ENCODE measurements around the gene RASA3.
"Not testable (repeated sequence)": the region's sequence is repeated elsewhere in the genome, so short reads cannot be mapped to it uniquely, and the experiment has no call there.

RASA3 gene

GRCh38 chr13:113996912-113997745, 135.3 kb downstream of the RASA3 start:
- DNase-seq = no peak

GRCh38 chr13:113996081-113996911, 136.1 kb downstream of the RASA3 start:
- no peak for DNase-seq

- DNase-seq = no peak
Observed at GRCh38 chr13:113995051-113995601, 137.3 kb downstream of the RASA3 start.

- DNase-seq = no peak
Observed at GRCh38 chr13:113992276-113993005, 140.0 kb downstream of the RASA3 start.

DNA sequence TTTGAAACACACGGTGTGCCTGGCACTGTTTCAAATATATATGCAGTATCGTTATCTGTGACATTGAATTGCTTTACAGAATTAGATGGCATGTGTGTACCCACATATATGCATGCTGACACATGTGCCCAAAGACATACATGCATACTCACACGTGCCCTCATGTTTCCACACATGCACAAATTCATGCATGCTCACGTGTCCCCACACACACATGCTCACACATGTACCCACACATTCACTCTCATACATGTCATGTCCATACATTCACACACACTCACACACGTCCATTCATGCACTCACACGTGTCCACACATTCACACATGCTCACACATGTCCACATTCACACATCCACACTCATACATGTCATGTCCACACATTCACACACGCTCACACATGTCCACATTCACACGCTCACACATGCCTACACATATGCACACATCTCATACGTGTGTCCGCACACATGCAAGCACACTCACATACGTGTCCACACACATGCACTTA, 140.7 kb downstream of the RASA3 start:
- no peak for DNase-seq

DNA sequence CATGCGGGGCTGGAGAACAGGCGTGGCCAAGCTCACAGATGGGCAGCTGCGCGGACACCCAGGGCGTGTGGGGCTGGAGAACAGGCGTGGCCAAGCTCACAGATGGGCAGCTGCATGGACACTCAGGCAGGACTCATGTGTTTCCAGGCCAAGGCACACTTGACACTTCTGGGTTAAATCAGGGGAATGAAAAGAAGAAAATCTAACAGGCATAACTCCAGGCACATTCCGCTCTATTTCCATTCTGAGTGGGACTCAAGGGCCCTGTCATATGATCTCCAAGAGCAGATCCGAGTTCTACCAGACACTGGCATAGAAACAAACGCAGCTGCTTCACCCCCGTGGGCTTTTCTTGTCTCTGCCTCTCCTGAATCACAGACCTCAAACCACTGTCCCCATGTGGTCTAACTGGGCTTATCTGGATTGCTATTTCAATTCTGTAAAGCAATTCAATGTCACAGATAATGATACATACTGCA, 141.2 kb downstream of the RASA3 start:
- no peak for DNase-seq

DNA sequence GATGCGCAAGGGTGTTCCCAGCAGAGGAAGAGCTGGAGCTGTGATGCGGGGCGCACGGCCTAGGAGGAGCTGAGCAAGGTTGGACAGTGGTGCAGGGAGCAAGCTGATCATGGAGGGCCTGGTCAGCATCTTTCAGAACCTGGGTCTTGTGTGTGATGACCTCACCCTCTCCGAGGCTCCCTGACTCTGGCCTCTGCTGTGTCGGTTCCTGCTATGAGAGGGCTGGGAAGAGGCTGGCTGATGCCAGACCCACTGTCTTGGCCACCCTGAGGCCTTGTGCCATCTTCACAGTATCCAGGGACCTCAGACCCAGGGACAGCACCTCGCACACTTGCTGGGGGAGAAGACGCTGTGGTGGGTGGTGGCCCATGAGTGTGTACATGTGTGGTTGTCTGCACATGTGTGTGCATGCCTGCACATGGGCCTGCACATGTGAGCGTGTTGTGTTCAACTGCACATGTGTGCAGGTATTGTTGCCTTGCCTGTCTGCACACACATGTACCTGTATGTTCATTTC, 142.0 kb downstream of the RASA3 start:
- DNase-seq = no peak

- DNase-seq = no peak
Observed at GRCh38 chr13:113989585-113990300, 142.7 kb downstream of the RASA3 start.

- DNase-seq = not testable (repeated sequence)
Observed at GRCh38 chr13:113988859-113989258, 143.6 kb downstream of the RASA3 start.

DNA sequence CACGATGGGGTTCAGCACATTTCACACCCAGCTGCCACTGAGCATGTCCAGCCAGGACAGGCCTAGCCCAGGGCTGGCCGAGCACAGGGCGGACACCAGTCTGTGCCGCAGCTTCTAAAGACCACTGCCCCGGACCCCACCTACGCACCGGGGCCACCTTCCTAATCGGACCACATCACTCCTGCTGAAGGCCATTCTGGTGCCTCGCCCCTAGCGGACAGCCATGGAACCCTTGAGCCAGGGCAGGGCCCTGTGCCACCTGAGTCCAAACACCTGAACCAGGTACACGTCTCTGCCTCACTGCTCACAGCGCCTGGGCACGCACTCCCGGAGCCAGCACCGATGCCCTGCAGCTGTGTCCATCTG, 150.1 kb downstream of the RASA3 start:
- no peak for DNase-seq

DNA sequence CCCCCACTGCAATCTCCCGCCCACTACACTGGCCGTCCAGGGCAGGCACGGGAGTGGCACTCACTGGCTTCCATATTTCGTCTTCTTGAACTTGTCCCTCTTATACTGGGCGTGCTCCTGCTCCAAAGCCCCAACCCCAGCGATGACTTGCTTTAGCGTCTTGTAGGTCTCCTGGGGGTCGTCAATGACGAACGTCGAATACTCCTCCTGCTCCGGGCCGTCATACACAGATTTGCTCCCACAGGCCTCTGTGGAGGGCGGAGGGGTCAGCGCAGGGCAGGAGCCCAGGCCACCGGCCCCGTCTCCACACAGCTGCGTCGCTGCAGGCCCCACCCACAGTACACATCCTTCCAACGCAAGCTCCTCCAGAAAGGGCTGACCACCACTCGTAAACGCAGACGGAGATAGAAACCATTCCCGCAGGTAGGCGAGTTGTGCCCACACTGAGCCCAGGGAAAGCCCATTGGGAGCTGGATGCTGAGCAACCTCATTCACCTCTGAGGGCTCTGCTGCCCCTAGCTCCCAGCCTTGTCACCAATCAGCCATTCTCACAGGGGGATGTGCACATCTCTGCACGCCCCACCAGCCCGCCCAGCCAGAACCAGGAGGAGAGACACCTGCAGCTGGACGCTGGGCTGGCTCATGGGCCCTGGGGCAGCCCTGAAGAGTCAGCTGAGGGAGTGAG, 150.7 kb downstream of the RASA3 start:
- DNase-seq = no peak

DNA sequence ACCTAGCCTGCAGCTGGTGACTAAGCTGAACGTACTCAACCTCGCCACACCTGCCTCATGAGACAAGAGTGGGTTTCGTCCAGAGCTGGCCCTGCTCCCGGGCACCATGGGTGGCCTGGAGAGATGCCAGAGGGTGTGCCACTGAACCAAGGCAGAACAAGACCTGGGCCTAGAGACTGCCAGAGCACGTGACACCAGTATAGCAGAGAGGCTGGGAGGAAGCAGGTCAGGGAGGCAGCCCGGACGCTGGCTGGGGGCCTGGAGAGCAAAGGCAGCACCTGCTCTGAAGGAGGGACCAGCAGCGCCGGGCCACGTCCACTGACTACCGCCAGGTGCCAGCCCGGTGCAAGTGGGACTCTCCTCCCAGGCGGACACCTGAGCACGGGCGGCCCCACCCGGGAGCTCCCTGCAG, 151.2 kb downstream of the RASA3 start:
- no peak for DNase-seq

DNA sequence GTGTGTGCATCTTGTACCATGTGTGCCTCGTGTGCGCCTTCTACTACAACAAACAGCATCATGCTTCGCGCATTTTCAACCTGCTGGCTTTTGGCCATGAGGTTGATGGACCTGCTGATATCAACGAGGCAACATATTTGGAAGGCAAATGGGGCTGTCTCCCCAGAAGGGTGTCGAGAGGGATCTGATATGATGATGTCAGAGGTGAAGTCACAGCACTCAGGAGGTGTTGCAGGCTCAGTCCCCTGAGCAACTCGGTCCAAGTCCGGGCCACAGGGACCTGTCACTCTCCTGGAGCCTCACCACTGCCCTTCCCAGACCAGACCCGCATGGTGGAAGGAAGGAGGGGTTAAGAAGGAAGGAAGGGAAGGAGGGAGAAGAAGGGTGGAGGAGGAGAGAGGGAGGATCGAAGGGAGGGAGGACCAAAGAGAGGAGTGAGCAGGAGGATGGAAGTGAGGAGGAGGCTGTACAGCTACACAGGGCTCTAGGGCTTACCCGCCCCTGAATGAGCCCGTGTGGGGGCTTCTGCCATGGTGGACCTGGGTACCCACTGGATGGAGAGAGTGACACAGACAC, 151.8 kb downstream of the RASA3 start:
- DNase-seq = no peak

DNA sequence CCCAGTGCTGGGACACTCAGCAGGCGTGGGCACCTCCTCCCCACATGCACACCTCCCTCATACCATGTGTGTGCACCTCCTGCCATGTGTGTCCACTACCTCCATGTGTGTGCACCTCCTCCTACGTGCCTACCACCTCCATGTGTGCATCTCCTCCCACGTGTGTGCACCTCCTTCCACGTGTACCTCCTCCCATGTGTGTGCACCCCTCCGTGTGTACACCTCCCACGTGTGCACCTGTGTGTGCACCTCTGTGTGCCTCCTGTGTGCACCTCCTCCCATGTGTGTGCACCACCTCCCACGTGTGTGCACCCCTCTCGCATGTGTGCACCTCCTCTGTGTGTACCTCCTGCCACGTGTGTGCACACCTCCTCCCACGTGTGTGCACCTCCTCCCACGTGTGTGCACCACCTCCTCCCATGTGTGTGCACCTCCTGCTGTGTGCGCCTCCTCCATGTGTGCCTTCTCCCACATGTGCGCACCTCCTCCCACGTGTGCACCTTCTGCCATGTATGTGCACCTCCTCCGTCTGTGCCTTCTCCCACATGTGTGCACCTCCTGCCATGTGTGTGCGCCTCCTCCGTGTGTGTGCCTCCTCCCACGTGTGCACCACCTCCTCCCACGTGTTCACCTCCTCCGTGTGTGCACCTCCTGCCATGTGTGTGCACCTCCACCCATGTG, 152.5 kb downstream of the RASA3 start:
- no peak for DNase-seq

DNA sequence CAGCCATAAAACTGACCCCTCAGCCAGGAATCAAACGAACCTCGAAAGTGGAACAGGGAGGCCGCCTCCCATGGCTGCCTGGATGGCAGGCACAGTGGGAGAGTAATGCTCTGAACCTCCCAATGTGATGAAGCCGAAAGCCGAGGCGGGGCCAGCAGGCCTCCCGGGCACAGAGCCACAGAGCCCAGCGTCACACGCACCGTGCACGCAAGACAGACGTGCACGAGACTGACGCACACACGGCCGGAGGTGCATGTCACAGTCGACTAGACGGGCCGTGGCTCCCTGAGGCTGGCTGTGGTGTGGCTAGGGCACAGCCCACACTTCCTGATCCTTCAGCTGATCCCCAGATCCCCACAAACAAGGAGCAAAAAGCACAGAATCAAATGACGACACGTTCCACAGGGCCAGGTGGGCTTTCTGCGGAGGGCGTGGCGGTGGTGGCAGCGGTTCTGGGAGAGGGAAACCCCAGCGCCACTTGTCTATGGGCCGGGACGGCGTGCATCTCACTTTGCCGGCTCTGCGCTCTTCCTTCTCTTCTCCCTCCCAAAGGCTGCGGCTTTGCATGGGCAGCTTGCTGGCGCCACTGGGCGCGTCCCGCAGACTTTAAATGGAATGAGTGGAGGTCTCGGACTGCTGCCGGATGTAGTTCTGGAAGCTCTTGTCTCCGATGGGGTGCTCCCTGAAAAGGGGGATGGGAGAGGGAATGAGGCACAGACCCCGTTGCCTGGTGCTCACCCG, 153.5 kb downstream of the RASA3 start:
- DNase-seq = no peak

DNA sequence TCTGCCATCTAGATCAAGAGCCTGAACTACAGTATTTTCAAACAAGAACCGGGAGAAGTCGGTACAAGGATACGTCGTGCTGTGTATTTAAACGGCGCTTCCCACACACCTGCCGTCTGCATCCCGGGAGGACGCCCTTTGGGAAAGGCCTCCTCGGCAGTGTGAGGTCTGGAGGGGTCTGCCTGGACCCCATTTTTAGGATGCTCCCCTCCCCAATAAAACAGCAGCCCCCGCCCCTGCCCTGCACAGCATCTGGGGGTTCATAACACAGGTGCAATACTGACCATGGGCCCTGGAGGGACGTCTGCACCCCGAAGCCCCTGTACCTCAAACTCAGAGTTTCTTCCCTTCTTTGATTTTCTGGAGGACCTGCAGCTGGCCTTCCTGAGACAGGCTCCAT, 154.4 kb downstream of the RASA3 start:
- no peak for DNase-seq

DNA sequence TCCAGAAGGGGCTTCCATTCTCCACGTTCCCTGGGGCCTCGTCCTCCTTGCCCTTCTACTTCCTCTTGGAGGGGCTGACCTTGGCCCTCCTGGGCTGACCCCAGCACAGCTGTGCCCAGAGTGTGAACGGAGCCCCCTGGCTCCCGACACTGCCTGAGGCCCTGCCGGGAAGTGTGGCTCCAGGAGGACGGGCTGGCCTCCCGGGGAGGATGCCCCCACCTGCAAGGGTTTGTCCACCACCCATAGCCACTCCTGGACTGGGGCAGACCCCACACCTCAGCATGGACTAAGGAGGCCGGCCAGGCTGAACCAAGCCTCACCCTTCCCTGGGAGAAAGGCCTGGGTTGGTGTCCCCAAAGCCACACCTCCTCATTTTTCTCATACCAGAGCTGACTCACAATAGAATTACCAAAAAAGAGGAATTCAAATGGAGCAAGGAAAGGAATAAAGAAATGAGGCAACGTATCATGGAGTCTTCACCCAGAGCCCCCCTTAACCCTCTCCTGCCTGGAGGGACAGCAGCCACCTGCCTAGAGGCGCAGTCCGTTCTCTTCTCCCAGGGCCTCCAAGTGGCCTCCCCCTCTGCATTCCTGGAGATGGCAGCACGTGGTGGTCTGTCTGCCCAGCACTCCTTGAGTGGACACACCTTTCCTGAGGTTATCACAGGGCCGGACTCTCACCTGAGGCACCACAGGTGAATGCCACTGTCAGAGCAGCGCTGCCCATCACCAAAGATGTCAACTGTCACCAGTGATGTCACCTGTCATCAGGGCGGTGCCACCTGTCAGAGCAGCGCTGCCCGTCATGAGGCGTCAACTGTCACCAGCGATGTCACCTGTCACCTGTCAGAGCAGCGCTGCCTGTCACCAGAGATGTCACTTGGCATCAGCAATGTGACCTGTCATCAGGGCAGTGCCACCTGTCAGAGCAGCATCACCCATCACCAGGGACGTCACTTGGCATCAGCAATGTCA, 155.4 kb downstream of the RASA3 start:
- DNase-seq = no peak

DNA sequence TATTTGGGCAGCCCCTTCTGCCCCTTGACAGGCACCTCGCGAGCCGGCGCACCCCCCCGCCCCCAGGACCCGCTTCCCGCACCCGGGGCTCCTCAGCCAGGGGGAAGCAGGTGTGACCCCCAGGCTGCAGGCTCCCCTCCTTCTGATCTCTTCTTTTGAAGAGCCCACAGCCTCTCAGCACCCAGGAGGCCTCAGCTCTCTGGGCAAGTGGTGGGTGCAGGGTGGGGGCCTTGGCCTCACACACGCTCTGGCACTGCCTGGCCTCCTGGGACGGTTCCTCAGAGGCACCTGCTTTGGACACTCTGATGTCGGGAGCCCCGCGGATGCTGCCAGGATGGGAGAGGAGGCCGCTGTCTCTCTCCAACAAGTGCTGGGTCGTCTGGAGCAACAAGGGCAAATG, 157.0 kb downstream of the RASA3 start:
- no peak for DNase-seq

Measured in hematopoietic multipotent progenitor cell treated with erythropoietin and hydrocortisone succinate and interleukin-3 and kit ligand, for 4 days (in vitro differentiated cells).